GM12864 (cell line): ENCODE results near the gene CLEC9A.

Experiments used
- DNase-seq: peaks from one replicate; pipeline ENCODE4 v3.0.0-alpha.2; 2011; ENCODE audit warnings: low read depth
- H3K4me3 ChIP-seq: 2 replicates; pipeline ENCODE4 v1.5.1; 2011; ENCODE audit warnings: mild to moderate bottlenecking, low read depth, low read length, control low read depth
- CTCF ChIP-seq: IDR thresholded peaks from 2 replicates; pipeline ENCODE4 v1.5.1; 2011; ENCODE audit warnings: low read depth, mild to moderate bottlenecking, moderate library complexity, low read length, control low read depth, inconsistent platforms; ENCODE audit errors: missing control alignments

The CLEC9A gene

DNA sequence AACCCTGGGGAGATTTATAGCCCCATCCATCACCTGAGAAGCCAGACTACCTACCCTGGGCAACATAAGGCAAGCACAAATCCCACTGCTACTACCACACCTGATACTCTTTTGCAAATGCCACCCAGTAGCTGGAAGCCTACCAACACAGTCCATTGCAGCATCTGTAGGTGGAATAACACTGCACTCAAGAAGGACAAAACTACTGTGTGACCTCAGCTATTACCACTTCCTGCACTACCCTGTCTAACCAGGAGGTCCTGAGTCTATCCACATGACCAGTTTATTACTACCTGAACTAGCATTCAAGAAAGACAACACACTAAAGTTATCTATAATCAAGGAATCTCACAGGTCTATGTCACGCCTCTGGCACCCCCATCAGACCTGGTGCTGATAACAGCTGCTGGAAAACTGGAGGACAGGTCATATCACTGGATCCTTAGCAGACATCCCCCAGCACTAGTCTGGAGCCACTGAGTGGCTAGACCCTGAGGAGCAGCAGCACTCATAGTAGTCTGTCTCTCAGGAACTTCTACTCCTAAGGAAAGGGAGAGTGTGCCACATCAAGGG, 71.3 kb downstream of the CLEC9A start:
- DNase-seq, result no peak
- no peak for TF ChIP-seq CTCF
- H3K4me3 ChIP-seq, result no peak overlapping the region

DNA sequence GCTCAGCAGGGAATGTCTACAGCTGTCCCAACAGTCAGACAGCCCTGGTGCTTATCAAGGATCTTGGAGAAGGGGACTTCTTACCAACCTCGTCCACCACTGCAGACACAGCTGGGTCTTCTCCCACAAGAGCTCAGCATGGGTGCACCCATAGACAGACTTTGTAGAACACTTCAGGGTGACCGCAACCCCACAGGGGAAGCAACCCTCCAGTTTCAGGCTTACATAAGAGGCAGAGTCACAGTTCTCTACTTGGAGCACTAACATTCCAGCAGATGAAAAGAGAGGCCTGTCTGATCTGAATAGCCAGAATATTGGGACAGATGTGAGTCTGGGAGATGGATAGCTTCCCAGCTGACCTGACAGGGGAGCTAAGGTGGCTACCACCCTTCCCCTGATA, 71.8 kb downstream of the CLEC9A start:
- no peak for TF ChIP-seq CTCF
- no peak overlapping the region for H3K4me3 ChIP-seq
- DNase-seq, result no peak

- no peak for DNase-seq
- TF ChIP-seq CTCF, result no peak
- no peak overlapping the region for H3K4me3 ChIP-seq
These were observed 79.9 kb downstream of the CLEC9A start for GRCh38 chr12:10110256-10110844.

DNA sequence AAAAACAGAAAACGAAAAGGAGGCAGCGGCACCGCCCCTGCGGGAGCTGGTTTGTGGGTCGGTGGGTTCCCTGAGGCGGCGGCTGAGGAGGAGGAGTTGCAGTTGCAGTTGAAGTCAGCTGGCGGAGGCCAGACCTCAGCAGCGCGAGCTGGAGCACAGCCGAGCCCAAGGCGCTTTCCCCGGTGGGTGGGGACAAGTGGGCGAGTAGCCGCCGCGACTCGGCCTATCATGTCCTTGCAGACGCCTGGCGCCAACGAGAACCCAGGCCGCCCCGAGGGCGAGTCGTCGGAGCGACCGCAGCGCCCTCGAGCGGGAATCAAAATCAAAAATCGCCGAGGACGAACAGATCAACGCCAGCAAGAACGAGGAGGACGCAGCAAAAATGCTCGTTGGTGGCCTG, 81.0 kb downstream of the CLEC9A start:
- no peak overlapping the region for H3K4me3 ChIP-seq
- no peak for DNase-seq
- TF ChIP-seq CTCF, result no peak

- no peak overlapping the region for H3K4me3 ChIP-seq
- no peak for DNase-seq
- no peak for TF ChIP-seq CTCF
These were observed 82.6 kb downstream of the CLEC9A start for GRCh38 chr12:10113075-10113474.

DNA sequence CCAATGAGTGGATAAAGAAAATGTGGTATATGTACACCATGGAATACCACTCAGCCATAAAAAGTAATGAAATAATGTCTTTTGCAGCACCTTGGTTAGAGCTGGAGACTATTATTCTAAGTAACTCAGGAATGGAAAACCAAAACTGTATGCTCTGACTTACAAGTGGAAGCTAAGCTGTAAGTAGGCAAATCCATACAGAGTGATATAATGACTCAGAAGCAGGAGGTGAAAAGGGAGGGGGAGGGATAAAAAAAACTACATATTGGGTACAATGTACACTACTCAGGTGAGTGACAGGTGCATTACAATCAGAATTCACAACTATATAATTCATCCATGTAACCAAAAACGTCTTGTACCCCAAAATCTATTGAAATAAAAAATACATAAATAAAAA, 83.4 kb downstream of the CLEC9A start:
- no peak overlapping the region for H3K4me3 ChIP-seq
- no peak for DNase-seq
- TF ChIP-seq CTCF, result no peak

DNA sequence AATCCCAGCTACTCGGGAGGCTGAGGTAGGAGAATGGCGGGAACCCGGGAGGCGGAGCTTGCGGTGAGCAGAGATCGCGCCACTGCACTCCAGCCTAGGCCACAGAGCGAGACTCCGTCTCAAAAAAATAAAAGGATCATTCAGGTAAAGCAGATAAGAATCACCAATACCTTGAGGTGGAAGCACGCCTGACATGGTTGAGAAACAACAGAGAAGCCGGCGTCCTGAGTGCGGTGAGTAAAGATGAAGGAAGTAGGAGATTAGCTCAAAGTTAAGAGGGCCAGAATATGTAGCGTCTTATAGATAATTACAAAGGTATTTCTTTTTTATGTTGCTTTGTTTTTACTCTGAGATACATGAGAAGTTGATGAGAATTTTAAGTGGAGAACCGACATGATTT, 84.8 kb downstream of the CLEC9A start:
- no peak for TF ChIP-seq CTCF
- H3K4me3 ChIP-seq, result no peak overlapping the region
- no peak for DNase-seq
